ENCODE measurements around the gene TIMM10B.

DNA sequence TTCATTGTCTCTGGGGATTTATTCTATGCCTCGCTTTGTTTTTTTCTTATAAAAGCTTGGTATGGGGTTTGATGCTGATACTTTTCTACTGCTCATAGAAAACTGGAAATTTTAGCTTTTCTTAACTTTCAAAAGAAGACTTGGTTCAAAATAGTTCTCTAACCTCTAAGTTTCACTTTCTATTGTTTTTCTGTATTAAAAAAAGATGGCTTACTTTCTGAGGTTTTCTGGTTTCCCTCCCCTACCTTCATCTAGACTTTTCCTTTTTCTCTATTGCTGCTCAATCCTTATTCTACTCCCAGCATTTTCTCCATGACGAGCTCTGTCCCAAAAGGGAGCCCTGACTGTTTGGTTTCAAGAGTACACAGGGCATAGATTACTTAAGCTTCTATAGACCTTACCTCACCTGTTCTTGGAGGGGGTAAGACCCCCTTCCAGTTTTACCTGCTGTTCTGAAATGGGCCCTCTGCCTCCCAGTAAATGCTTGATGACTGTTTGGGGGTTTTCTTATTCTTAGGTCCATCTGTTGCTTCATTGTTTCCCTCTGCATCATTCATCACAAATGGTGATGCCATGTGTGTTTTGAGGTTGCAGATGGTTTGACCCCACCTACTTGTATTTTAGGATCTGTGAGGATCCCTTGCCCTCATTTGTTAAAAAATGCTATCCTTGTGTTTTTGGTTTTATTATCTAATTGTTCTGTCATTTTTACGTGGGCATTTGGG, 45.3 kb downstream of the TIMM10B start:
- TF ChIP-seq, protein P1, sequence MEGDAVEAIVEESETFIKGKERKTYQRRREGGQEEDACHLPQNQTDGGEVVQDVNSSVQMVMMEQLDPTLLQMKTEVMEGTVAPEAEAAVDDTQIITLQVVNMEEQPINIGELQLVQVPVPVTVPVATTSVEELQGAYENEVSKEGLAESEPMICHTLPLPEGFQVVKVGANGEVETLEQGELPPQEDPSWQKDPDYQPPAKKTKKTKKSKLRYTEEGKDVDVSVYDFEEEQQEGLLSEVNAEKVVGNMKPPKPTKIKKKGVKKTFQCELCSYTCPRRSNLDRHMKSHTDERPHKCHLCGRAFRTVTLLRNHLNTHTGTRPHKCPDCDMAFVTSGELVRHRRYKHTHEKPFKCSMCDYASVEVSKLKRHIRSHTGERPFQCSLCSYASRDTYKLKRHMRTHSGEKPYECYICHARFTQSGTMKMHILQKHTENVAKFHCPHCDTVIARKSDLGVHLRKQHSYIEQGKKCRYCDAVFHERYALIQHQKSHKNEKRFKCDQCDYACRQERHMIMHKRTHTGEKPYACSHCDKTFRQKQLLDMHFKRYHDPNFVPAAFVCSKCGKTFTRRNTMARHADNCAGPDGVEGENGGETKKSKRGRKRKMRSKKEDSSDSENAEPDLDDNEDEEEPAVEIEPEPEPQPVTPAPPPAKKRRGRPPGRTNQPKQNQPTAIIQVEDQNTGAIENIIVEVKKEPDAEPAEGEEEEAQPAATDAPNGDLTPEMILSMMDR (IDR thresholded peaks at IDR 0.05 in 4 of 5, conservative IDR thresholded peaks at IDR 0.05 in 1 of 5): no peak
- TF ChIP-seq POLR2A (IDR thresholded peaks at IDR 0.05): no peak

Data from gastrocnemius medialis (tissue), 4 donors.